GM18867 (cell line): ENCODE data around the gene PLPPR1.
A peak's percentile ranks its signal among the peaks of the same experiment; 100 is the strongest.
"Not testable (repeated sequence)": the region's sequence is repeated elsewhere in the genome, so short reads cannot be mapped to it uniquely, and the experiment has no call there.

Source experiments
- ATAC-seq: cut with Tn5 transposase; IDR thresholded peaks from one replicate; pipeline ENCODE4 v1.9.1; 2021; ENCODE audit warnings: mild to moderate bottlenecking, moderate library complexity; ENCODE audit not compliant: unreplicated experiment

PLPPR1 gene

DNA sequence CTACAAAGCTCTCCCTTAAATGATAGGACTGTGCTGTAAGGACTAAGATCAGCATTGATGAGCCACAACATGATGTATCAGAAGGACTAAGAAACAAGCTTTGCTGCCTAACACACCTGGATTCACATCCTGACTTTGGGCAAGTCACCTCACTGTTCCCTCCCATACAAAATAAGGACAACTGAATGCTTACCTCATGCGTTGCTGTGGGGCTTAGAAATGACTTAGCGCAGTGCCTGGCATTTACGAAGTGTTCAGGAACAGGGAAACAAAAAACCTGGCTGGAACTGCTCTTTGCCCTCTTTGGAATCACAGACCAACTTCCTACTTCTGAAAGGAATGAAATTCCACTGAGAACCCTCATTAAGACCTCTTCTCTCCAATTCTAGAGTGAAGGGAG, 242.6 kb downstream of the PLPPR1 start:
- ATAC-seq: no peak

DNA sequence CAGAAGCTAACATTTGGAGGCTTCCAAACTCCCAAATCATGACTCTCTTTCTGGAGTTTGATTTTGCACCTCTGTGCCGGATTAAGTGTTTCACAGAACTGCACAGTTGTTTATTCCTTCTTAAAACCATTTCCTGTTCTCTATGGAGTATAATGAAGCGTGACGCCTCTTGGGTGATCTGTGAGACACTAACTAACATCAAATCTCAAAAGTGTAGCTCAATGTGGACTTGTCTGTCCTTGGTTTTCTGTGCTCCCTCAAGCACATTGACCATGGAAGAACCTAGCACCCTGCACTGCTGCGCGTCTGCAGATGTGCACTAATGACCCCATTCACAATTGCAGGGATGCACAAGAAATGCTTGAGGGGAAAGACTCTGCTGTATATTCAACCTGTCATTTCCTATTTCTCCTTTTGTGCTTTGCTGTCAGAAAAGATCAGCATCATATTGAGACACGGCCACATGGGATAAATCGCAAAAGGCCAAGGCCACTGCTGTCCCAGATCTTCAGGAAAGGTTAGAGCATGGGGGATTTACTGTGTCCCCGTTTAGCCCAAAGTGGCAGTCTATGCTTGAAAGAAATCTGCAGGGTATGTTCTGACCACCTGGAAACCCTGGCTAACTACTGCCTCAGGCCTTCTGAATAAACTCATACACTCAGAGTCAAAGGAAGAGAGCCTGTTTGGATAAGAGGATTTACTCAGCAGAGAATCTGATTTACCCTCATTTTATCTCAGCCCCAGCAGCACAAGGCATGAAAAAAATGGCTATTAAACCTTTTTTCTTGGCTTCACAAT, 246.6 kb downstream of the PLPPR1 start:
- no peak for ATAC-seq

DNA sequence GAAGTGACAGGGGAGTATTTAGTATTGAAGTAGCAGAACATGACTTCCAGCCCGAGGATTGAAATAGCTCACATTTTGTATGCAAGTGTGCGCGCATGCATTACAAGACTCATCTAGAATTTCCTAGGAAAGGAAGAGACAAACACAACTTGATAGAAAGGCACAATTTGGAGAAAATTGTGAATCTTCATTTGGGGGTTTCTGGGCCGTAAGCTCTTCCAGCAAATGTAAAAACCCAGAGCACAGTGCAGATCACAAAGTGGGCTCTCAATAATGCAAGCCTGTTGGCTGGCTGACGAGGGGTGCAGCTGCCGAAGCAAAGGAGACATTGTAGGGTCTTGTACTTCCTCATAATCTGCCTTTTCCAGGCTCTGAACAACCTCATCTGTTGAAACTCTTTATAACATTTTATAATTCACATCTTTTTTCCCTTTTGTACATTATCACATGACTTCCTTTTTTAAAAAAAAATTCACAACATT, 247.3 kb downstream of the PLPPR1 start:
- no peak for ATAC-seq

DNA sequence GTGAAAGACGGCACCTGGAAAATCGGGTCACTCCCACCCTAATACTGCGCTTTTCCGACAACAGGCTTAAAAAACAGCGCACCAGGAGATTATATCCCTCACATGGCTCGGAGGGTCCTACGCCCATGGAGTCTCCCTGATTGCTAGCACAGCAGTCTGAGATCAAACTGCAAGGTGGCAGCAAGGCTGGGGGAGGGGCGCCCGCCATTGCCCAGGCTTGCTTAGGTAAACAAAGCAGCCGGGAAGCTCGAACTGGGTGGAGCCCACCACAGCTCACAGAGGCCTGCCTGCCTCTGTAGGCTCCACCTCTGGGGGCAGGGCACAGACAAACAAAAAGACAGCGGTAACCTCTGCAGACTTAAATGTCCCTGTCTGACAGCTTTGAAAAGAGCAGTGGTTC, 262.5 kb downstream of the PLPPR1 start:
- not testable (repeated sequence) for ATAC-seq

DNA sequence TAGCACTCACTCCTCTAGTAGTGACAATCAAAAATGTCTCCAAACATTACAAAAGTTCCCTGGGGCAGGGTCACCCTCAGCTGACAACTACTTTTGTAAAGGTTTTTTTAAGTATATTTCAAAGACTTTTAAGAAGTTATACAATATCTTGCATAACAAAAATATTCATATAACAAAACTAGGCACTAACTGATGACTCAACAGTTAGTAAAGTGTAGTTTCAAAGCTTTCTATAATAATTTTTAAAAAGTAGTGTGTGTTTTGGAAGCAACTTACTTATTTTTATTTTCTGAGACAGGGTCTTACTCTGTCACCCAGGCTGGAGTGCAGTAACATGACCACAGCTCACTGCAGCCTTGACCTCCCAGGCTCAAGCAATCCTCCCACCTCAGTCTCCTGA, 271.4 kb downstream of the PLPPR1 start:
- ATAC-seq: no peak

DNA sequence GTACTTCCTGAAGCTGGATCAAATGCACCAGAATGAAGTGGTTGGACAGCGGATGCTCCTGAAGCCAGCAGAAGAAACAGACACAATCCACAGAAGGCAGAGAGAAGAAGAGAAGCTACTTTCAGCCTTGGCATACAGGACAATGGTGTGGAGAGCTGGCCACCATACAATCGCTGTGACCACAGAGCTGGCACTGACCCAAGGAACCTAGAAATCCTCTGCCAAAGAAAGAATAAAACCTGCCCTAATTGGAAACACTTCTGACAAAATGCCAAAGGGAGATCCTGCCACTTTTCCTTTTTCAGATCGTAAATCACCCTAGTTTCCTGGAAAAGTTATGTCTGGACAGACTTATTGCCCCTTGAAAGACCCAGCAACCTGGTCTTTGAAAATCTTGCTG, 278.5 kb downstream of the PLPPR1 start:
- ATAC-seq: no peak

DNA sequence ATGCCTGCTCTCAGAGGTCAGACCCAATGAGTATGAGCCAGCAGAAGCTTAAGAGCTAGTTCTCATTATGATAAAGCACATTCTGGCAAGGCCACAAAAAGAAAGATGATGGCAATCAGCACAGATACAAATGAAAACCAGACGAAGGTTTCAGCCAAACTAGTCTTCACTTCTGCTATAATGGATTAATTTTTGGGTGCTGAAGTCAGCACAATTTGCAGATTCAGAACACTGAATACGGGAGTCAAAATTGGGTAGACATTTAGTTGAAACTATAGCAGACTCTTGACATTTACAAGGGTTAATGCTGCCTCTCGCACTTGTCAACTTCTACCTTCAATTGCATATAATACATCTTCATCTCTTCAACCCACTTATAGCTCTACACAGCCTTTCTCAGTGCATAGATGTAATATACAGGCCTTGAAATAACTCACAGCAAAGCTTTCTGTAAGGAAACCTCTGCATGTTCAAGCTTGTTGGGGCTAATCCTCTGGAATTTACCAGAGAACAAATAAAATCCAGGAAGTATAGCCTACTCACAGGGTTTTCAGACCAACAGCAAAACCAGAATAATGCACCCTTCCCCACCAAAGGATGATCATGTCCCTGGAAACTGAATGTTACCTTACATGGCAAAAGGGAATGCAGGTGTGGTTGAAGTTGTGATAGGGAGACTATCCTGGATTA, 279.1 kb downstream of the PLPPR1 start:
- no peak for ATAC-seq

DNA sequence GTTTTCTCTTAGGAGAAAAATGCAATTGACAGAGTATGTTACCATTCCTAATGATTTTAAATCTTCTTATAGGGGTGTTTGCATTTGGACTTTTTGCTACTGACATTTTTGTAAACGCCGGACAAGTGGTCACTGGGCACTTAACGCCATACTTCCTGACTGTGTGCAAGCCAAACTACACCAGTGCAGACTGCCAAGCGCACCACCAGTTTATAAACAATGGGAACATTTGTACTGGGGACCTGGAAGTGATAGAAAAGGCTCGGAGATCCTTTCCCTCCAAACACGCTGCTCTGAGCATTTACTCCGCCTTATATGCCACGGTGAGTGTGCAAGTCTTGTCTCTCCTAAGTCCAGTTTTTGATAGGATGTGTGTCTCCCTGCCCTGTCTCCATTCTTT, 280.6 kb downstream of the PLPPR1 start:
- no peak for ATAC-seq

DNA sequence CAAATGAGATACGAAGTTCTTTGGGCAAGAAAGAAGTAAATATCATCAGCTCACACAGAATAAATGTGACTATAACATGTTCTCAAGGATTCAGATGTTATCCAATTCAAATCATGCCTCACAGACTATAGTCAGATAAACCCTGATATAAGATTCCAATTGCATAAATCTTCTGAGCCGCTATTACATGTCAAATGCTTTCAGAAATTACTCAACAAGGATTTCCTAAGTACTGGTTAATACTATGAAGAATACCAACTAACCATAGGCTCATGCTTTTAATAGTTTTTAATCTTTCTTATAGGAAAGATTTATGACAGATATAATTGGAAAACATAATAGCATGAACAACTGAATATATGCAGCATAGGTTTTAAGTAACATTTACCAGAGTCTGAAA, 282.7 kb downstream of the PLPPR1 start:
- no peak for ATAC-seq

DNA sequence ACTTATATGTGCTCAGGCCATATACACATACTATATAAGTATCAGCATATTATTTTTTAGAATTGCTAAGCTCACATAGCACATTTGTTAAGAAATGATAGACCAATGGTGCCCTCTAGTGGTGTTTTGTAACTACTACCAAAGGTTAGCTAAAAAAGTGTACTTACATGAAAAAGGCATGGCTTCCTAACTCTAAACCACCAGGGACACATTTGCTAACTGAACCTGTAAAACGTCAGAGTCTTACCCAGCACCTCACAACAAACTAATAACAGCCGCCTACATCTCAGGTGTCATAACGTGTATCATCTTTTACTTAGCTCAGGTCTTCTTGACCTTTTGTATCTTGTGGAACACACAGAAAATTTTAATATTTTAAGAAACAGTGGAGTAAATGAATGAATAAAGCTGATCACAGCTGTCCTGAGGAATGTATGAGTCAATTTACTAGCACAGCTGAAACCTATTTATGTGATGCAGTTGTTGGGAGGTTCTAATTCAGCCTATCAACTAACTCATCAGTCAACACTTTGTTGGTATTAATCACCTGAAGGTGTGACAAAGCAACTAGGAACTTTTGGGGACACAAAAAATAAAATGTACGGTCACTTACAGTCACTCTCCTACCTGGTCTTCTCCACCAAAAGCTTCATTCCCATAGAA, 283.4 kb downstream of the PLPPR1 start:
- peak; percentile 95 for ATAC-seq

DNA sequence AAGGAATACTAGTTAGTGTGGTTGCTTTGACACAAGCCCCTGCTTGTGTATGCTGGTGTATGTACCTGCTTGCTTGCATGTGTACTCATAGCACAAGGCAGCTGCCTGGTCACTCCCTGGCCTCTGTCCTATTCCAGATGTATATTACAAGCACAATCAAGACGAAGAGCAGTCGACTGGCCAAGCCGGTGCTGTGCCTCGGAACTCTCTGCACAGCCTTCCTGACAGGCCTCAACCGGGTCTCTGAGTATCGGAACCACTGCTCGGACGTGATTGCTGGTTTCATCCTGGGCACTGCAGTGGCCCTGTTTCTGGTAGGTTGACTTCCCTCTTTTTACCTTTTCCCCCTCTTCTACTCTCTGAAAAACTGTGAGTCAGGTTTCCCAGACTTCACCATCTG, 284.1 kb downstream of the PLPPR1 start:
- no peak for ATAC-seq

DNA sequence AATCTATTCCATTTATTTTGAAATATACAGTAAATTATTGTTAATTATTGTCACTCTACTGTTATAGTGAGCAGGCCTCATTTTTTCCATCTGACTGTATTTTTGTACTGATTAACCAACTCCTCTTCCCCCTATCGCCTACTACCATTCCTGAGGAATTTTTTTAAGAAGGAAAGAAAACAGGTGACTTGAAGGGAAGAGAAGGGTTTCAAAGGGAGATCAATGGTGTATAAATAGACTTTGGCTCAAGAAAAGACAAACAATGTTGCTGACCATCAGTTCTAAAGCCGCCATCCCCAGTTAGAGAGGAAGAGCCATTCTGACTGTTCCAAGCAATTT, 286.6 kb downstream of the PLPPR1 start:
- no peak for ATAC-seq

DNA sequence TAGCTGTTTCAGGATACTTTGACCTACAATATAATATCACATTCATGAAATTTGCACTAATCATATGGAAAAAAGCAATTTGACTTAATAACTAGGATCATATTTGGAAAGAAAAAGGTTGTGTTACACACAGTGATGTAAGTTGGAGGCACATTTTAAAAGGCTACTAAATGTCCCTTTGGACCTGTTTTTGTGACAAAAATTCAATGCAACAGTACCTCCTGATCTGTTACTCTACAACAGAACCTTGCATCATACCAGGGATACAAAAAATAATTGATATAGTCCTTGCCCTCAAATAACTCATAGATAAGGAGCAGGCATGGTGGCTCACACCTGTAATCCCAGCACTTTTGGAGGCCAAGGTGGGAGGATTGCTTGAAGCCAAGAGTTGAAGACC, 289.2 kb downstream of the PLPPR1 start:
- no peak for ATAC-seq

DNA sequence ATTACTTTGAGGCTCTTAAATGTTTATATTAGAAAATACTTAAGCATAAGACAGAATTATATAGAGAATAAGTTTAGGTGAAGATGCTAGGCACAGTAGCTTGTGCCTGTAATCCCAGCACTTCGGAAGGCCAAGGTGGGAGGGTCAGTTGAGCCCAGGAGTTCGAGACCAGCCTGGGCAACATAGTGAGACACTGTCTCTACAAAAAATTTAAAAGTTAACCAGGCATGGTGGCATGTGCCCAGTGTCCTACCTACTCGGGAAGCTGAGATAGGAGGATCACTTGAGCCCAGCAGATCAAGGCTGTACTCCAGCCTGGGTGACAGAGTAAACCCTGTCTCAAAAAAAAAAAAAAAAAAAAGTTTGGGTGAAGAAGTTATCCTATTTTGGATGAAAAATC, 294.6 kb downstream of the PLPPR1 start:
- no peak for ATAC-seq

DNA sequence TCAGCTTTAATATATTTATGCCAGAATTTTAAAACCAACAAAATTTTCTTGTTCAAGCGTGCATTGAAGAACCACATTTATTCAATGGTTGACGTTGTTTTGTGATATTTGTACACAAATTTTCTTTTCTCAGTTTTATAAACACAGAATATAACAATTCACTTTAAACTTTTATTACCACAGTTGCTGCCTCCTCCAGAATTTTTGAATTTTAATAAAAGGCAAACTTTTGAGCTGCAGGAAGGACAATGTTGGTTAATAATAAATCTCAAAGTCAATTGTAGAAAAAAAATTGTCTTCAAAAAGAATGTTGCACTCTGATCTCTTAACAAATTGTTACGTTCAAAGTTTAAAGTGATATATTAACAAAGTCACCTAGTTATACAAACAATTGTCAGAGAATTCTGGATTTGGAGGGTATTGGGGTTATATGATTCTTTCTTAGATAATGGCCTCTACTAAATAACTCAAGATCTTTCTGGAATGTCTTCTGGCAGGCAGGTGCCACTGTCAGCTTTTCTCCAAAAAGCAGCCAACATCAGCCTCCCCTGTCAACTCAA, 295.8 kb downstream of the PLPPR1 start:
- no peak for ATAC-seq

DNA sequence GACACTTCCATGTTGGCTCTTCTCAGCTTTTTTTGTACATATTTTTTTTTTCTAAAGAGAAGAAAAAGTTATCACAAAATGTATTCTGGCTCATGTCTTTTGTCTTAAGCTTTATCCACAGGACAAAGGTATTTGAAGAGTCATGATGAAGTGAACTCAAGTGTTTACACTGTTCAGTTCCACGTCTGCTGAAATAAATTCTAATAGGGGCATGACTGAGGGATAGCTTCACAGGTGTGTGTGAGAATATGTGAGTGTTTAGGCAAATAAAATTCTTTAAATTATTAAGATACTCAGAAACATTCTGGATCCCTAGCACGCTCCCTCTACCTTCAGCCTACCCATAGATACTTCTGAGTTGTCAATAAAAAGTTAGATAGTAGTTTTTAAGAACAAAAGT, 296.5 kb downstream of the PLPPR1 start:
- ATAC-seq: no peak

DNA sequence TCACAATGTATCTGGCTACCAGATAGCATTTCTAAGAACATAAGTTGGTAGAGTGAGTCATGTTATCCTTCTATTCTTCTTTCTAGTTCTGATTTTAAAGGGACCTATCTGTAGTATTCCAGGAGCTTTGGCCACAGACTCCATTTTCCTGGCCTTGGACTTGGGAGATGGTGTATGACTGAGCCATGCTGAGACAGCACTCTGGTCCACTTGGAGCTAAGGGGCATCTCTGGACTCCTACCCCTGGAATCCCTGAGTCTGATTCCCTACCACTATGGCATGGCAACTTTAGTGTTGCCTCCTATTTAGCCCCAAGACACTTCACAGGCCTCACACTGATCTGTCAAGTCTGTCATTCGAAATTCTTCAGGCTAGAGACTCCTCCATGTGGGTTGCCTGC, 297.5 kb downstream of the PLPPR1 start:
- no peak for ATAC-seq

DNA sequence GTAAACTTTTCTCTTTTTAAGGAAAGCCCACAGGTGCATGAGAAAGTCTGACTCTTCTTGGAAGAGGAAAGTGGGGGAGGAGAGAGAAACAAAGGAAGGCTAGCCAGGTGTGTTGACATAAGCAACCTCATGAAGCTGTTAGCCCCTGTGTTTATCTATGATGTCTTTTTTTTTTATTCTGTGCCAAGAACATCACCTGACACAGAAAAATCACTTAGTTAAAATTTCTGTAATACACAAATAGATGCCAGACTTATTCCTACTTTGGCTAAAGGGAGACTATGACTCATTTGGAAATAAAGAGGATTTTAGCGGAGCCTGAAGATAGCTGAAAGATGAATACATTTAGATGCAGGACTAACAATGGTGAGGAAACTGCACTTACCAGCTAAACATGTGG, 298.0 kb downstream of the PLPPR1 start:
- ATAC-seq: no peak

DNA sequence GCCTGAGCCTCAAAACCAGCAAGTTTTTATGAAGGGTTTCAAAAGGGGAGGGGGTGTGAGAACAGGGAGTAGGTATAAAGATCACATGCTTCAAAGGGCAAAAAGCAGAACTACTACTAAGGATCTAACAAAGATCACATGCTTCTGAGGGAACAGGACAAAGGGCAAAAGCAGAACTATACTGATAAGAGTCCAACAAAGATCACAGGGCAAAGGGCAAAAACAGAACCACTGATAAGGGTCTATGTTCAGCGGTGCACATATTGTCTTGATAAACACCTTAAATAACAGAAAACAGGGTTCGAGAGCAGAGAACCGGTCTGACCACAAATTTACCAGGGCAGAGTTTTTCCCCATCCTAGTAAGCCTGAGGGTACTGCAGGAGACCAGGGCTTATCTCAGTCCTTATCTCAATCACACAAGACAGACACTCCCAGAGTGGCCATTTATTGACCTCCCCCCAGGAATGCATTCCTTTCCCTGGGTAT, 298.9 kb downstream of the PLPPR1 start:
- not testable (repeated sequence) for ATAC-seq

DNA sequence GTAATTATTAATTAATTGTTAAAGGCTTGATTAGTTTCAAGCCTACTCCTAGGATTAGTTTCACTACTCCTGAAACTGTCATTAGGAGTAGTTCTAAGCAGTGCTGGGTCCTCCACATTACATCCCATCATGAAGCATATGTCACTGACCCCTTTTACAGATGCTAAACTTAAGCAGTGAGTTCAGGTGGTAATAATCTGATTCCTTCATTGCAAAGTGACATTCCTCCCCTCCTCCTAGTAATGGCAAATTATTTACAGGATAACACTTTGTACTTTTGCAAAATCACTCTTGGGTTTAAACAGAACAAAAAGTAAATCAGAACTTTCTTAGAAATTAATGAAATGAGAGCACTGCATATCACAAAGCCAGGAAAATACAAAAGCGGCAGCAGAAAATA, 303.8 kb downstream of the PLPPR1 start:
- no peak for ATAC-seq

DNA sequence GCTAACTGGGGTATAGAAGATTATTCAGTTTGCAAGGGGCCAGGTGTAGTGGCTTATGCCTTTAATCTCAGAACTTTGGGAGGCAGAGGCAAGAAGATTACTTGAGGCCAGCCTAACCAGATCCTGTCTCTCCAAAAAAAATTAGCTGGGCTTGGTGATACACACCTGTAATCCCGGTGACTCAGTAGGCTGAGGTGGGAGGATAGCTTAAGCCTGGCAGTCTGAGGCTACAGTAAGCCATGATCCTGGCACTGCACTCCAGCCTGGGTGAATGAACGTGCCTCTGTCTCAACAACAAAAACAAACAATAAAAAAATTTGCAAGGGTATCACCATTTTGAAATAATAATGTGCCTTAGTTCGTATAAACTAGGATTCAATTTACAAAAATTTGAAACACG, 305.0 kb downstream of the PLPPR1 start:
- no peak for ATAC-seq
